ENCODE measurements around the gene MROH2B.

- TF ChIP-seq, protein P1, sequence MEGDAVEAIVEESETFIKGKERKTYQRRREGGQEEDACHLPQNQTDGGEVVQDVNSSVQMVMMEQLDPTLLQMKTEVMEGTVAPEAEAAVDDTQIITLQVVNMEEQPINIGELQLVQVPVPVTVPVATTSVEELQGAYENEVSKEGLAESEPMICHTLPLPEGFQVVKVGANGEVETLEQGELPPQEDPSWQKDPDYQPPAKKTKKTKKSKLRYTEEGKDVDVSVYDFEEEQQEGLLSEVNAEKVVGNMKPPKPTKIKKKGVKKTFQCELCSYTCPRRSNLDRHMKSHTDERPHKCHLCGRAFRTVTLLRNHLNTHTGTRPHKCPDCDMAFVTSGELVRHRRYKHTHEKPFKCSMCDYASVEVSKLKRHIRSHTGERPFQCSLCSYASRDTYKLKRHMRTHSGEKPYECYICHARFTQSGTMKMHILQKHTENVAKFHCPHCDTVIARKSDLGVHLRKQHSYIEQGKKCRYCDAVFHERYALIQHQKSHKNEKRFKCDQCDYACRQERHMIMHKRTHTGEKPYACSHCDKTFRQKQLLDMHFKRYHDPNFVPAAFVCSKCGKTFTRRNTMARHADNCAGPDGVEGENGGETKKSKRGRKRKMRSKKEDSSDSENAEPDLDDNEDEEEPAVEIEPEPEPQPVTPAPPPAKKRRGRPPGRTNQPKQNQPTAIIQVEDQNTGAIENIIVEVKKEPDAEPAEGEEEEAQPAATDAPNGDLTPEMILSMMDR (IDR thresholded peaks at IDR 0.05) = no peak
- no peak for TF ChIP-seq POLR2A (IDR thresholded peaks at IDR 0.05)
Observed at GRCh38 chr5:40991981-40992559, 79.1 kb downstream of the MROH2B start.

Data from thyroid gland (tissue), 4 donors.